Right cardiac atrium (tissue), 5 donors: Measurements from ENCODE around the gene TIMD4. TPM values are rescaled to one million over a fixed set of nuclear protein-coding genes. Genes with fewer than 3 reads are reported as not detected.

Source experiments
- ATAC-seq, 2 donors: fragments of 200-7000 bp; cut with Tn5 transposase; one replicate each; pipeline versions ENCODE4 v1.8.0 to v1.9.1; 2020; ENCODE audit warnings: moderate library complexity in 2 of 2, mild to moderate bottlenecking in 1 of 2
- DNase-seq, 3 donors: peaks; one replicate each; pipeline ENCODE4 v3.0.0-alpha.2; 2020
- H3K27ac ChIP-seq: one replicate; pipeline ENCODE4 v1.5.1; 2013; ENCODE audit warnings: mild to moderate bottlenecking, low read length, control low read depth, moderate library complexity
- H3K27me3 ChIP-seq: one replicate; pipeline ENCODE4 v1.6.1; 2013; ENCODE audit not compliant: control insufficient read depth, insufficient read depth
- H3K4me1 ChIP-seq: one replicate; pipeline ENCODE4 v1.6.1; 2013; ENCODE audit warnings: low read length; ENCODE audit not compliant: control insufficient read depth, insufficient read depth
- H3K4me3 ChIP-seq: one replicate; pipeline ENCODE4 v1.5.1; 2013; ENCODE audit warnings: low read length, control low read depth
- H3K9me3 ChIP-seq: one replicate; pipeline ENCODE4 v1.6.1; 2013; ENCODE audit warnings: low read length; ENCODE audit not compliant: control insufficient read depth
- WGBS: extraction: QIAGEN DNeasy Blood & Tissue Kit; methylation state at CpG from one replicate; pipeline ENCODE4 v1.1.7; 2013; 5-methylcytosine and 5-hydroxymethylcytosine counted together
- intact Hi-C, 4 donors: fragments of 100-400 bp; cut with DNase I; formaldehyde crosslinking; loops; one replicate each; pipeline versions ENCODE4 v1.11.0 to v1.14.0; 2022 to 2023
- polyA plus RNA-seq: library from polyadenylated mRNA; stranded (reverse); fragments of 200-250 nt; gene quantifications from one replicate; pipeline ENCODE4 v1.2.3, GENCODE V29; 2013
- total RNA-seq, 4 donors: library from RNA; stranded (reverse); fragmentation: NEBNext Ultra II Directional; extraction: Animal tissue kit (Norgen Biotek cat#: 25700); gene quantifications; one replicate each; pipeline ENCODE4 v1.2.1, GENCODE V29; 2021
- donor health status: healthy with polysubstance abuse.
- donor health status: DM: no; HTN: yes; CAD: no.
- donor health status: DM: no; HTN: no; CAD: no.
- donor health status: DM: no; HTN: yes; CAD: no; lungs with severe emphysema.
- donor health status: DM: yes; HTN: yes; CAD: no.

TIMD4 gene
- total and polyA plus RNA-seq, 5 donors, result 0.07 to 1.4 (median 0.91) TPM

GRCh38 chr5:156922207-156922792 is 40.7 kb downstream of the TIMD4 start:
- 86% methylated on average over 3 of the region's 3 CpGs for WGBS
- Histone ChIP-seq H3K27me3 (no peaks in the 10 kb centered on the region), H3K4me1 (no peaks in the 10 kb centered on the region), H3K27ac (no peak overlapping the region), H3K4me3 (no peak overlapping the region), H3K9me3 (no peaks in the 10 kb centered on the region)
- intact Hi-C loops, result no loop called here
- ATAC-seq, result no peak
- DNase-seq, result no peak

GRCh38 chr5:156920861-156921431 is 42.1 kb downstream of the TIMD4 start:
- ATAC-seq, result no peak
- H3K27me3 ChIP-seq, result no peaks in the 10 kb centered on the region
- H3K4me3 ChIP-seq, result no peak overlapping the region
- H3K9me3 ChIP-seq, result no peaks in the 10 kb centered on the region
- DNase-seq, result no peak
- H3K27ac ChIP-seq, result no peak overlapping the region
- intact Hi-C loops, result no loop called here
- no peaks in the 10 kb centered on the region for H3K4me1 ChIP-seq
- 73% methylated on average over 3 of the region's 3 CpGs for WGBS

DNA sequence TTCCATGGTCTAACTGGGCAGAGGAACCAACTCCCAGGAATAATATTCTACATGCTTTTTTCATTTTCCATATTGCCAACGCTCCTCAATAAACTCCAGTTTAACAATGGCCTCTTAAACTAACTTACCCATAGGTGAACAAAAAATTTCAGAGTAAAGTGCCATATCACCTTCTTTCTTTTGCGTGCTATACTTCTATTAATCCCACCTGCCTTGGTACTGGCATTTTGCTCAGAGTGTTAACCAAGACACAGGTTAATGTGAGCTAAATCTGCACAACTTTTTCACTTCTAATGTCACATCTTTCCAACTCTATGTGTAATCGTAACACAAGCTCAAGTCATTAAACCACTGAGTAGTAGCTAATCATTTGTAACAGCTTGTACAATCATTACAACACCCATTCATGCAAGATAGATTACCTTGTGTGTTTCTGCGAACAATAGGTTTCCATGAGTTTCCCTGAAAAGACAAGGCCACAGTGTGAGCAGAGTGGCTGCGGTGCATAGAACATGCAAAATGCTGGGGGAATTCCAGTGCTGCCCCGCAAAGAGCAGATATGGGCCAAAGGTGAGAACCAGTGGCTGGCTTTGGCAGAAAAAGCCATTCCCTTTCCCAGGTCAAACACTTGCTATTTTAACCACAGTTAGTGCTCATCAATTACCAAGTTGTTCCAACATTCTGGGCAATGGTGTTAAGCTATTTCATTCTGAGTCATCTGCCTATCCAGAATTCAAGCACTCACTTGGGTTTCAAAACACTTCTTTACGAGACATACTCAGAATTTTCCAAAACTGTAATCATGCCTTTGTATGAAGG is 42.8 kb downstream of the TIMD4 start:
- WGBS, result 81% methylated on average over 7 of the region's 7 CpGs
- H3K9me3 ChIP-seq, result no peaks in the 10 kb centered on the region
- intact Hi-C loops, result no loop called here
- no peak overlapping the region for H3K27ac ChIP-seq
- no peak for DNase-seq
- peak in 1 of 2 donors; percentile 64 for ATAC-seq
- H3K4me3 ChIP-seq, result no peak overlapping the region
- no peaks in the 10 kb centered on the region for H3K27me3 ChIP-seq
- no peaks in the 10 kb centered on the region for H3K4me1 ChIP-seq

DNA sequence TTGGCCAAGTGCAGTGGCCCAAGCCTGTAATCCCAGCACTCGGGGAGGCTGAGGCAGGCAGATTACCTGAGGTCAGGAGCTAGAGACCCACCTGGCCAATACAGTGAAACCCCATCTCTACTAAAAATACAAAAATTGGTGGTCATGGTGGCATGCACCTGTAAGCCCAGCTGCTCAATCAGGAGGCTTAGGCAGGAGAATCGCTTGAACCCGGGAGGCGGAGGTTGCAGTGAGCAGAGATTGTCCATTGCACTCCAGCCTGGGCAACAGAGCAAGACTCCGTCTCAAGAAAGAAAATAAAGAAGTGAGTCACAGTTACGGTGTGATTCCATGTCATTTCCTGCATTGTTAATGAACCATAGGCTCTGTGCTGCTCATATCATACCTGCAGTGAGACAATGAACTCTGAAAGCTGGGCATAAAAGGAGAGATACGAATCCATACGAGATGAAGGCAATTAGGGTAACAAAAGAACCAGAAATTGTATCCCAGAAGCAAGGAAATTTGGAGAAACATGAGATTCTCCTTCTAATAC is 44.6 kb downstream of the TIMD4 start:
- WGBS, result 90% methylated on average over 8 of the region's 8 CpGs
- DNase-seq (no peak), ATAC-seq (no peak)
- no peaks in the 10 kb centered on the region for H3K4me1 ChIP-seq
- intact Hi-C loops, result no loop called here
- no peak overlapping the region for H3K4me3 ChIP-seq
- H3K27me3 ChIP-seq, result no peaks in the 10 kb centered on the region
- no peak overlapping the region for H3K27ac ChIP-seq
- H3K9me3 ChIP-seq, result no peaks in the 10 kb centered on the region

DNA sequence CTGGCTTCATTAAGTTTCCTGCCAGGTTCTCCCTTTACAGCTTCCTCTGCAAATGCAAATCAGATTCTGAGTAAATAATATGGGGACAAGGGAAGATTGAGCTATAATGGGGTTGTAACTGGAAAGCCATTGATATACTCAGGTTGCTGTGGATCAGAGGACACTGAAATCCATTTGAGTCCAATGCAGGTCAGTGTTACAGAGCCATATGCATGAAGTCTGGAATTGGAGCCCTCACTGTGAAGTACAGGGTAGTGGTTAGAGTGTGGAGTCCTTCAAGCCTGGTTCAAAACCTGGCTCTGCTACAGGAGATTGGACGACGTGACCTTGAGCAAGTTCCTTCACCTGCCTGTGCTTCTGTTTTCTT is 48.7 kb downstream of the TIMD4 start:
- Histone ChIP-seq H3K4me3 (no peak overlapping the region), H3K27me3 (no peaks in the 10 kb centered on the region), H3K9me3 (no peaks in the 10 kb centered on the region), H3K27ac (no peak overlapping the region), H3K4me1 (no peaks in the 10 kb centered on the region)
- intact Hi-C loops, result no loop called here
- no peak for ATAC-seq
- no peak for DNase-seq
- 88% methylated on average over 2 of the region's 2 CpGs for WGBS

DNA sequence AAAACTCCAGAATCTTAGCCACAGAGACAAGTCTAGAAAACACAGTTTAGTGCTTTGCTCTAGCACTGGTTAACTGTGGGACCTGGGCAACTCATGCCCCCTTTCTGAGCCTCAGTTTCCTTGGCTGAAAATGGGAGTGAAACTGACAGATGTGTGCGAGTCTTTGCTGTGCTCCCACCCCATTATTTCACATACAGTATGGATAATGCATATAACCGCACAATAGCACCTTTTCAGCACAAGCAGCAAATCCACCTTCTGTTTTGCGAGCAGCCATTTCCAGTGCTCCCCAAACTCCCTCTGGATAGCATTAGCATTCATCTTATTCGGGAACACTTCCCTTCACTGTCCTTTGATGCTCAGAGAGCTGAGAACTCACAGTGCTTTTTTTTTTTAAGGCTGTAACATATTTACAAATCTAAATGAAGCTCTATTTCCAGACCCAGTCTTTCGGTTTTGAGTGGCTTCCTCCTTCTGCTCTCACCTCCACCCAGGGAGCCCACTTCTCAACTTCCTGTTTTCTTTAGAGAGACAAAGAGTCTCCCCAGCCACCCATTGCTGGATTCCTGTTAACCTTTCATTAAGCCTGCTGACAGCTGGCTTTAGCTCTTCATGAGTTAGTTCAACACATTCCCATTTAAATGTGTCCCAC is 49.2 kb downstream of the TIMD4 start:
- DNase-seq (no peak), ATAC-seq (no peak)
- Histone ChIP-seq H3K4me1 (no peaks in the 10 kb centered on the region), H3K27me3 (no peaks in the 10 kb centered on the region), H3K9me3 (no peaks in the 10 kb centered on the region), H3K27ac (no peak overlapping the region), H3K4me3 (no peak overlapping the region)
- WGBS, result 61% methylated on average over 5 of the region's 5 CpGs
- intact Hi-C loops, result no loop called here

DNA sequence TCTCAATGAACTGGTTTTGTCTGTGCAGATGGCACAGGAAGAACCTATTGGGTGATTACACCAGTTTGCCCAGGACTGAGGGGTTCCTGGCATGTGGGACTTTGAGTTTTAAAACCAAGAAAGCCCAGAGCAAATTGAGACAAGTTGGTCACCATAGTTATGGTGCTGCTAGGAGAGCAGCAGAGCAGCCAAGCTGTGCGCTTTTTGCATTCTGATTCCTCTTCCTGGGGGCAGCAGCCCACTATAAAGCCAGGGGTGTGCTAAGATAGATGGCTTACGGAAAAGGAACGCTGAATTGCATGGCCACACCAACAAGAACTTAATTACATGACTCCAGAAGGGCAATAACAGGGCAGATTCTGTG is 49.7 kb downstream of the TIMD4 start:
- H3K27ac ChIP-seq, result no peak overlapping the region
- ATAC-seq (no peak), DNase-seq (no peak)
- H3K9me3 ChIP-seq, result no peaks in the 10 kb centered on the region
- no peak overlapping the region for H3K4me3 ChIP-seq
- no peaks in the 10 kb centered on the region for H3K27me3 ChIP-seq
- intact Hi-C loops, result no loop called here
- H3K4me1 ChIP-seq, result no peaks in the 10 kb centered on the region
- 91% methylated on average over 3 of the region's 3 CpGs for WGBS

GRCh38 chr5:156912869-156913268 is 50.2 kb downstream of the TIMD4 start:
- Histone ChIP-seq H3K4me3 (no peak overlapping the region), H3K27ac (no peak overlapping the region), H3K9me3 (no peaks in the 10 kb centered on the region), H3K27me3 (no peaks in the 10 kb centered on the region), H3K4me1 (no peaks in the 10 kb centered on the region)
- intact Hi-C loops, result no loop called here
- WGBS, result 82% methylated on average over 5 of the region's 5 CpGs
- DNase-seq, result no peak
- no peak for ATAC-seq

GRCh38 chr5:156909180-156909579 is 53.8 kb downstream of the TIMD4 start:
- no peaks in the 10 kb centered on the region for H3K27me3 ChIP-seq
- 93% methylated on average over 6 of the region's 6 CpGs for WGBS
- ATAC-seq, result no peak
- no peaks in the 10 kb centered on the region for H3K4me1 ChIP-seq
- H3K4me3 ChIP-seq, result no peak overlapping the region
- no peaks in the 10 kb centered on the region for H3K9me3 ChIP-seq
- no peak overlapping the region for H3K27ac ChIP-seq
- no peak for DNase-seq
- intact Hi-C loops, result no loop called here

DNA sequence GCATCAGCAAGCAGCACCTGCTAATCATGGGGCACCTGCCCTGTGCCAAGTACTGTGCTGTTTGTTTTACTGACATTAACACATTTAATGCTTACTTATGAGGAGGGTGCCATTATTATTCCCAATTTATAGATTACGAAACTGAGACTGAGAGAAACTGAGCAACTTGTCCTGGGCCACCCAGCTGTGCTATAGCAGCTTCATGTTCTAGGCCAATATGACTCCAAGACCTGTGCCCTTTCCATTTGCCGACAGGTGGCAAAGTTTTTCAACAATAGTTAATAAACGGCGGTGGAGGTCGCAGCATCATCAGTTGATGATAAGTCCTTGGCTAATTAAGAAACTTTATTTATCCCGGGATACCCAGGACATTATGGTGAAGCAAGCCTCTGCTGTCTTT is 55.4 kb downstream of the TIMD4 start:
- Histone ChIP-seq H3K27ac (no peak overlapping the region), H3K27me3 (no peaks in the 10 kb centered on the region), H3K4me3 (no peak overlapping the region), H3K9me3 (no peaks in the 10 kb centered on the region), H3K4me1 (no peaks in the 10 kb centered on the region)
- WGBS, result 83% methylated on average over 6 of the region's 6 CpGs
- ATAC-seq, result no peak
- DNase-seq, result no peak
- intact Hi-C loops, result no loop called here

GRCh38 chr5:156906807-156907206 is 56.2 kb downstream of the TIMD4 start:
- DNase-seq (no peak), ATAC-seq (no peak)
- Histone ChIP-seq H3K27ac (no peak overlapping the region), H3K9me3 (no peaks in the 10 kb centered on the region), H3K4me3 (no peak overlapping the region), H3K4me1 (no peaks in the 10 kb centered on the region), H3K27me3 (no peaks in the 10 kb centered on the region)
- 70% methylated on average over 3 of the region's 3 CpGs for WGBS
- intact Hi-C loops, result no loop called here
